Cardiac fibroblast (primary cell): ENCODE results near the gene GAGE12J.

ENCODE experiments used
- DNase-seq, 2 donors: peaks; one replicate each; pipeline versions ENCODE4 v3.0.0 to v3.0.0-alpha.2; 2010; ENCODE audit warnings: low read depth in 2 of 2
- H3K4me3 ChIP-seq, 2 donors: replicated peaks in 1 of 2; 1 replicate in 1 of 2; 2 replicates in 1 of 2; pipeline ENCODE4 v1.5.1; 2011; ENCODE audit warnings: low read depth in 2 of 2, low read length in 2 of 2, mild to moderate bottlenecking in 2 of 2, moderate library complexity in 1 of 2
- CTCF ChIP-seq: IDR thresholded peaks from one replicate; pipeline ENCODE4 v1.5.1; 2011; ENCODE audit warnings: low read depth, mild to moderate bottlenecking, low read length, inconsistent platforms

Gene GAGE12J

GRCh38 chrX:49282647-49283011 is 39.2 kb upstream of the GAGE12J start:
- TF ChIP-seq CTCF: peak; percentile 34
- no peak overlapping the region for H3K4me3 ChIP-seq
- DNase-seq: peak; percentile 43 to 58

- no peak for TF ChIP-seq CTCF
- DNase-seq: no peak
- H3K4me3 ChIP-seq: no peak overlapping the region
Observed at GRCh38 chrX:49284212-49284611, 37.6 kb upstream of the GAGE12J start.

DNA sequence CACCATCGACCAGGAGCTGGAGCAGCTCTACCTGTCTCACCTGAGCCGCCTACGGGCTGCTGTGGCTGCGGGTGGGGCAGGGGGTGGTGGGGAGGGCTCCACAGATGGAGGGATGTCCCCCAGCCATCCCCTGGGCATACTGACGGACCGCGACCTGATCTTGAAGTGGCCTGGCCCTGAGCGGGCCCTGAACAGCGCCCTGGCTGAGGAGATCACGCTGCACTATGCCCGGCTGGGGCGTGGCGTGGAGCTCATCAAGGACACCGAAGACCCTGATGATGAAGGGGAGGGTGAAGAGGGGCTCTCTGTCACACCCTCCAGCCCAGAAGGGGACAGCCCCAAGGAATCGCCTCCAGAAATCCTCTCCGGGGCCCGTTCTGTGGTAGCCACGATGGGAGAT is 35.7 kb upstream of the GAGE12J start:
- TF ChIP-seq CTCF: no peak
- no peak for DNase-seq
- H3K4me3 ChIP-seq: no peak overlapping the region

GRCh38 chrX:49286581-49286980 is 35.3 kb upstream of the GAGE12J start:
- H3K4me3 ChIP-seq: no peak overlapping the region
- no peak for TF ChIP-seq CTCF
- no peak for DNase-seq

DNA sequence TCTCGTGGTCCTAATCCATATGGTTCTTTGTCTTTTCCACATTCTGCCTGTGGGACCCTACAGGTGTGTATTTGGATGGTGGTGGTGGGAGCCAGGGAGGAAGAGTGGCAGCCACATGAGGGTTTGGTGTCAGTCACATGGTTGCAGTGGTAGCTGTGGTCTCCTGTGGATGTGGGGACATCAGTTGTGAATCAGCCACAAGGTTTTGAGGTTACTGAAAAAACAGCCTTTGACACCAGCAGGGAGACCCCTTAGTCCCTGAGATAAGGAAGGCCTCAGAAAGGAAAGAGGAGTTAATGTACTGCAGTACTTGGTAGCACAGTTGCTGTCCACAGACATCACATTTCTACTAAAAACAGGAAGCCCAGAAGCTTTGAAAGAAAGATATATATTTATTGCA is 34.2 kb upstream of the GAGE12J start:
- no peak for DNase-seq
- TF ChIP-seq CTCF: no peak
- H3K4me3 ChIP-seq: no peak overlapping the region

GRCh38 chrX:49290215-49290614 is 31.6 kb upstream of the GAGE12J start:
- no peak overlapping the region for H3K4me3 ChIP-seq
- DNase-seq: no peak
- TF ChIP-seq CTCF: no peak

- peak; percentile 70 to 71 for DNase-seq
Observed at GRCh38 chrX:49291615-49292337, 30.1 kb upstream of the GAGE12J start.

More at GRCh38 chrX:49291615-49292337, 30.1 kb upstream of the GAGE12J start:
- peak; percentile 70 for TF ChIP-seq CTCF
- no peak overlapping the region for H3K4me3 ChIP-seq
